IMR-90 (cell line): ENCODE measurements around the gene SEMA5A. TPM values are rescaled to one million over a fixed set of nuclear protein-coding genes. Genes with fewer than 3 reads are reported as not detected.

Experiments used
- ATAC-seq: fragments of 200-7000 bp; cut with Tn5 transposase; 2 replicates; pipeline ENCODE4 v1.9.1; 2020; ENCODE audit warnings: low read depth, mild to moderate bottlenecking, moderate library complexity
- BruUV-seq: library from RNA; stranded (reverse); fragments of 400-500 nt; replicated peaks from 2 replicates; lab custom pipeline; 2021; lab: Mats Ljungman, UMichigan
- CTCF ChIA-PET: fragments of 300-600 bp; formaldehyde crosslinking; extraction: SDS; loops from one replicate; lab custom pipeline; 2021; ENCODE audit warnings: antibody characterized with exemption; lab: Yijun Ruan, JAX
- POLR2A ChIA-PET: fragments of 300-600 bp; sonication (Branson Sonifier 250); formaldehyde crosslinking; loops from one replicate; lab custom pipeline; 2022; ENCODE audit warnings: antibody characterized with exemption; ENCODE audit not compliant: unreplicated experiment; lab: Charles Lee
- DNase-seq: peaks from one replicate; pipeline ENCODE4 v3.0.0; 2013
- H2AFZ ChIP-seq: replicated peaks from 2 replicates; pipeline ENCODE3; 2013; ENCODE audit warnings: low read length, mild to moderate bottlenecking; ENCODE audit not compliant: poor library complexity
- H2AK5ac ChIP-seq: 2 replicates; pipeline ENCODE4 v1.6.1; 2013; ENCODE audit warnings: low read depth, low read length, inconsistent platforms
- H2AK9ac ChIP-seq: replicated peaks from 2 replicates; pipeline ENCODE3; 2013; ENCODE audit warnings: mild to moderate bottlenecking, low read depth, low read length, moderate library complexity; ENCODE audit not compliant: poor library complexity
- H2BK120ac ChIP-seq: 2 replicates; pipeline ENCODE4 v1.6.1; 2013; ENCODE audit warnings: low read depth, low read length, inconsistent platforms
- H2BK15ac ChIP-seq: 3 replicates; pipeline ENCODE4 v1.6.1; 2013; ENCODE audit warnings: low read depth, low read length, inconsistent platforms
- H2BK20ac ChIP-seq: 2 replicates; pipeline ENCODE4 v1.6.1; 2013; ENCODE audit warnings: low read depth, mild to moderate bottlenecking, inconsistent platforms, low read length, moderate library complexity
- H2BK5ac ChIP-seq: 2 replicates; pipeline ENCODE4 v1.6.1; 2013; ENCODE audit warnings: mild to moderate bottlenecking, low read depth, low read length, inconsistent platforms; ENCODE audit not compliant: poor library complexity, severe bottlenecking
- H3K14ac ChIP-seq: replicated peaks from 2 replicates; pipeline ENCODE4 v1.6.1; 2013; ENCODE audit warnings: low read depth, low read length, inconsistent platforms
- H3K18ac ChIP-seq: 2 replicates; pipeline ENCODE4 v1.6.1; 2013; ENCODE audit warnings: low read depth, low read length, control low read depth
- H3K23ac ChIP-seq: 2 replicates; pipeline ENCODE4 v1.6.1; 2013; ENCODE audit warnings: low read depth, low read length, inconsistent platforms
- H3K27ac ChIP-seq: 2 replicates; pipeline ENCODE4 v1.5.1; 2013; ENCODE audit warnings: mild to moderate bottlenecking, control low read depth, low read length; ENCODE audit not compliant: insufficient read depth
- H3K27me3 ChIP-seq: 2 replicates; pipeline ENCODE4 v1.6.1; 2013; ENCODE audit warnings: low read length; ENCODE audit not compliant: control insufficient read depth, insufficient read depth
- H3K36me3 ChIP-seq: 2 replicates; pipeline ENCODE4 v1.6.1; 2013; ENCODE audit warnings: low read length, mixed read lengths; ENCODE audit not compliant: control insufficient read depth, insufficient read depth
- H3K4ac ChIP-seq: 2 replicates; pipeline ENCODE4 v1.6.1; 2013; ENCODE audit warnings: low read depth, low read length, inconsistent platforms
- H3K4me1 ChIP-seq: 2 replicates; pipeline ENCODE4 v1.6.1; 2013; ENCODE audit warnings: low read length, mixed read lengths; ENCODE audit not compliant: control insufficient read depth, insufficient read depth
- H3K4me2 ChIP-seq: 2 replicates; pipeline ENCODE4 v1.6.1; 2013; ENCODE audit warnings: low read depth, mild to moderate bottlenecking, control low read depth, low read length, moderate library complexity
- H3K4me3 ChIP-seq: 2 replicates; pipeline ENCODE4 v1.5.1; 2013; ENCODE audit warnings: low read depth, mild to moderate bottlenecking, control low read depth, low read length, moderate library complexity; ENCODE audit not compliant: insufficient read depth
- H3K56ac ChIP-seq: 2 replicates; pipeline ENCODE4 v1.6.1; 2013; ENCODE audit warnings: low read length, inconsistent platforms; ENCODE audit not compliant: insufficient read depth; ENCODE audit errors: extremely low read depth
- H3K79me1 ChIP-seq, 2 experiments: 2 replicates each; pipeline ENCODE4 v1.6.1; 2013; ENCODE audit warnings: low read length in 2 of 2, inconsistent platforms in 1 of 2, low read depth in 1 of 2
- H3K9ac ChIP-seq: 2 replicates; pipeline ENCODE4 v1.6.1; 2013; ENCODE audit warnings: low read depth, low read length, control low read depth
- H3K9me1 ChIP-seq: 2 replicates; pipeline ENCODE4 v1.6.1; 2013; ENCODE audit warnings: low read length, inconsistent platforms; ENCODE audit not compliant: insufficient read depth
- H3K9me3 ChIP-seq: 2 replicates; pipeline ENCODE4 v1.6.1; 2013; ENCODE audit warnings: low read length; ENCODE audit not compliant: control insufficient read depth, insufficient read depth
- H4K20me1 ChIP-seq: 2 replicates; pipeline ENCODE4 v1.6.1; 2013; ENCODE audit warnings: low read length, inconsistent platforms; ENCODE audit not compliant: insufficient read depth
- H4K5ac ChIP-seq: 2 replicates; pipeline ENCODE4 v1.6.1; 2013; ENCODE audit warnings: mild to moderate bottlenecking, low read depth, low read length, control low read depth
- H4K8ac ChIP-seq, 2 experiments: 2 replicates each; pipeline ENCODE4 v1.6.1; 2013; ENCODE audit warnings: low read depth in 2 of 2, low read length in 2 of 2, control low read depth in 1 of 2, inconsistent platforms in 1 of 2
- H4K91ac ChIP-seq: 2 replicates; pipeline ENCODE4 v1.6.1; 2013; ENCODE audit warnings: low read depth, low read length, inconsistent platforms; ENCODE audit not compliant: insufficient read depth
- CEBPB ChIP-seq: IDR thresholded peaks from 2 replicates; pipeline ENCODE4 v1.6.1; 2012; ENCODE audit warnings: low read depth, low read length, improper control_type of control experiment
- RFX5 ChIP-seq: IDR thresholded peaks from 2 replicates; pipeline ENCODE4 v1.8.0; 2012; ENCODE audit warnings: low read depth, mild to moderate bottlenecking, low read length, moderate library complexity
- WGBS, 2 experiments: methylation state at CpG; one replicate each; pipeline versions ENCODE4 v1.1.5 to v1.1.7; 2013; ENCODE audit warnings: missing lambda C conversion rate in 2 of 2; ENCODE audit not compliant: insufficient read length in 1 of 2; ENCODE audit errors: extremely low coverage in 2 of 2; 5-methylcytosine and 5-hydroxymethylcytosine counted together
- dilution Hi-C: fragments of 300-500 bp; cut with HindIII; formaldehyde crosslinking; loops from one replicate; pipeline ENCODE4 v1.14.3; 2018; ENCODE audit warnings: low sequenced_read_pairs; ENCODE audit not compliant: unreplicated experiment
- in situ Hi-C: fragments of 300-500 bp; cut with MboI; formaldehyde crosslinking; loops from 3 replicates; pipeline ENCODE4 v1.14.3; 2019; ENCODE audit warnings: low sequenced_read_pairs, inconsistent platforms, mixed read lengths
- intact Hi-C: fragments of 100-400 bp; cut with micrococcal nuclease; formaldehyde crosslinking; loops from 2 replicates; pipeline ENCODE4 v1.10.0; 2022
- polyA plus RNA-seq, 3 experiments: library from polyadenylated mRNA; depleted of rRNA; stranded (reverse); fragments of >200 nt; gene quantifications; 2 replicates each; pipeline ENCODE4 v1.2.3, GENCODE V29; 2012; ENCODE audit warnings: low replicate concordance in 1 of 3
- total RNA-seq: library from RNA; depleted of rRNA; stranded (reverse); fragments of >200 nt; gene quantifications from 2 replicates; pipeline ENCODE4 v1.2.3, GENCODE V29; 2012

SEMA5A gene
- total and polyA plus RNA-seq, 2 of the 4 experiments (the other 2 are of a cell fraction) = 8.2 to 9.9 TPM

DNA sequence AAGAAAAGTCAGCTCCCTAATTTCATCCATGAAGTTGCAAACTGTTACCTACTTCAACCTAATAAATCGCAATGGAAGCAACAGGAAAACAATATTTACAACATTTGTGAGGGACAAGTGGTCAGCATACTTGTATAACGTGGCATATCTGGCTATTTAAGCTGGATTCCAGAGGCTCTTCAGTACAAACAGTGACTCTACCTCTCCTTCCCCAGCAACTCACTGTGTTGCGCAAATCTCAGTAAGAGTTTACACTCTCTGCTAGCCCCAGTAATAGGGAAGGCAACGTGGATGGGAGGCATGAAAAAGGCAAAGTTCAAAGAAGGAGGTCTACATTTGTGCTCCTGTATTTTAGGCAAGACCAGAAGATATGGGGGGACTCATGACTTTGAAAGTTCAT, 18.9 kb upstream of the SEMA5A start:
- Histone ChIP-seq H4K5ac (no peak overlapping the region), H3K4me3 (no peak overlapping the region), H2AK9ac (no peak overlapping the region), H3K27ac (no peak overlapping the region), H4K20me1 (no peaks in the 10 kb centered on the region), H3K4me1 (no peaks in the 10 kb centered on the region), H3K36me3 (no peaks in the 10 kb centered on the region), H2BK120ac (no peak overlapping the region), H2BK15ac (no peak overlapping the region), H3K9ac (no peak overlapping the region), H3K9me1 (no peaks in the 10 kb centered on the region), H3K23ac (no peak overlapping the region), H3K9me3 (no peaks in the 10 kb centered on the region), H2BK20ac (no peak overlapping the region), H3K4ac (no peak overlapping the region), H3K14ac (no peak overlapping the region), H2AFZ (no peak overlapping the region), H3K79me1 (no peaks in the 10 kb centered on the region), H2AK5ac (no peak overlapping the region), H3K27me3 (no peaks in the 10 kb centered on the region), H3K4me2 (no peak overlapping the region), H2BK5ac (peak overlapping the region; percentile 30), H3K18ac (no peak overlapping the region), H3K56ac (no peak overlapping the region), H4K8ac (no peak overlapping the region), H4K91ac (no peak overlapping the region)
- no TSS peak for BruUV-seq
- ATAC-seq (peak; percentile 67), DNase-seq (no peak)
- dilution Hi-C loops (no loop called here), intact Hi-C loops (no loop called here), in situ Hi-C loops (no loop called here)
- no CpG with 5 or more reads among the region's 4 CpGs for WGBS, 2 experiments
- TF ChIP-seq CEBPB (peak; percentile 71), RFX5 (no peak)
- ChIA-PET CTCF (no interaction called here), POLR2A (no interaction called here)
